AG08395 (cell line): Measurements from ENCODE around the gene RSBN1.
"Not testable (repeated sequence)": the region's sequence is repeated elsewhere in the genome, so short reads cannot be mapped to it uniquely, and the experiment has no call there.

ENCODE experiments used
- DNase-seq: peaks from one replicate; pipeline ENCODE4 v3.0.0; 2012; ENCODE audit warnings: mixed read lengths, low spot score

Gene RSBN1

DNA sequence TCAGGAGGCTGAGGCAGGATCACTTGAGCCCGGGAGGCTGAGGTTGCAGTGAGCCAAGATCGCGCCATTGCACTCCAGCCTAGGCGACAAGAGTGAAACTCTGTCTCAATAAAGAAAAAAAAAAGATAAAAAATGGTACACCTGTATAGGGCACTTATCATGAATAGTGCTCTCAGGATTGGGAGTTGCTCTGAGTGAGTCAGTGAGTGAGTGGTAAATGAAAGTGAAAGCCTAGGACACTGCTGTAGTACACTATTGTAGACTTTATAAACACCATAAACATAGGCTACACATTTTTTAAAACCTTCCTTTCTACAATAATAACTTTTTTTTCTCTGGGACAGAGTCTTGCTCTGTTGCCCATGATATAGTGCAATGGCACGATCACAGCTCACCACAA is 69.8 kb downstream of the RSBN1 start:
- no peak for DNase-seq

- DNase-seq: no peak
Measured at GRCh38 chr1:113734357-113735055, 77.8 kb downstream of the RSBN1 start.

GRCh38 chr1:113732802-113733201 is 79.5 kb downstream of the RSBN1 start:
- no peak for DNase-seq

DNA sequence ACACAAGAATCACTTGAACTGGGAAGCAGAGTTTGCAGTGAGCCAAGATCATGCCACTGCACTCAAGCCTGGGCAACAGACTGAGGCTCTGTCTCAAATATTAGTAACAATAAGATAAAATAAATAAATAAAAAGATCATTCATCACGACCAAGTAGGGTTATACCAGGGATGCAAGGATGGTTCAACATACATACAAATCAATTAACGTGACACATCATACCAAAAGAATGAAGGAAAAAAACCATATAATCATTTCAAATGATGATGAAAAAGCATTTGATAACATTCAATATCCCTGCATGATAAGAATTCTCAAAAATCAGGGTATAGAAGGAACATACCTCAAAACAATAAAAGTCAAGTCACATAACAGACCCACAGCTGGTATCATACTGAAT is 91.3 kb downstream of the RSBN1 start:
- no peak for DNase-seq

- not testable (repeated sequence) for DNase-seq
Measured at GRCh38 chr1:113718621-113719020, 93.7 kb downstream of the RSBN1 start.

- DNase-seq: not testable (repeated sequence)
Measured at GRCh38 chr1:113717506-113717905, 94.8 kb downstream of the RSBN1 start.

- no peak for DNase-seq
Measured at GRCh38 chr1:113714606-113715269, 97.5 kb downstream of the RSBN1 start.
